ENCODE data around the gene C1QTNF8. TPM values are rescaled to one million over a fixed set of nuclear protein-coding genes. Genes with fewer than 3 reads are reported as not detected.

The C1QTNF8 gene
- total and polyA plus RNA-seq, 2 of the 13 experiments (the other 11 are each of a cell fraction or from before 2014, with no cell fraction given) = 0.09 TPM; not detected in 1

DNA sequence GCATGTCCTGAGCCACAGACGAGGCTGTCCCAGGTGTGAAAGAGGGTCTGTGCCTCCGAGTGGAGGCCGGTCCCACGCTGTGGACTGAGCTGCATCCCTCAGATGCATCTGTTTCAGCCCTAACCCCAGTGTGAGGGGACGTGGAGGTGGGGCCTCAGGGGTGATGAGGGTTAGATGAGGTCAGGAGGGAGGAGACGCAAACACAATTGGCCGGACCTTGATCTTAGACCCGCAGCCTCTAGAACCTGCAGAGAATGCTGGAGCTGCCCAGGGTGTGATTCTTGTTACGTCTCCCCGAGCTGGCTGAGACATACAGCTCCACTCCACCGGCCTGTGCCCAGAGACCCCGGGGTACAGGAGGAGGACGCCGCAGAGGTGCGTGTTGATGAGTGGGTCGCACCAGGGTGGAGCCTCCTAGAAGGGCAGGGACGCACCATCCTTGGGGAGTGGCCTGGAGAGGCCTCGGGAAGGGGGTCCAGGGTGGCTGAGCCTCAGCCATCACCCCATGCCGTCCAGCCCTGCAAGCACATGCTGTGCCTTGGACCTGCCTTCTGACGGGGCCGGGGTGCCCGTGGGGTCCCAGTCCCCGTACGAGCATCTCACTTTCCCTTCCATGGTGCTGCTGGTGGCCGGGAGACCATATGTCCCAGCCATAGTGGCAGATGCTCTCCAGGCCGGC, 16.6 kb upstream of the C1QTNF8 start (continued):
- peak; percentile 39; the same call in 1 of the 2 replicates for TF ChIP-seq HDAC2 (CRISPR knock-in tag; IDR thresholded peaks at IDR 0.05)
- TF ChIP-seq, protein P1, sequence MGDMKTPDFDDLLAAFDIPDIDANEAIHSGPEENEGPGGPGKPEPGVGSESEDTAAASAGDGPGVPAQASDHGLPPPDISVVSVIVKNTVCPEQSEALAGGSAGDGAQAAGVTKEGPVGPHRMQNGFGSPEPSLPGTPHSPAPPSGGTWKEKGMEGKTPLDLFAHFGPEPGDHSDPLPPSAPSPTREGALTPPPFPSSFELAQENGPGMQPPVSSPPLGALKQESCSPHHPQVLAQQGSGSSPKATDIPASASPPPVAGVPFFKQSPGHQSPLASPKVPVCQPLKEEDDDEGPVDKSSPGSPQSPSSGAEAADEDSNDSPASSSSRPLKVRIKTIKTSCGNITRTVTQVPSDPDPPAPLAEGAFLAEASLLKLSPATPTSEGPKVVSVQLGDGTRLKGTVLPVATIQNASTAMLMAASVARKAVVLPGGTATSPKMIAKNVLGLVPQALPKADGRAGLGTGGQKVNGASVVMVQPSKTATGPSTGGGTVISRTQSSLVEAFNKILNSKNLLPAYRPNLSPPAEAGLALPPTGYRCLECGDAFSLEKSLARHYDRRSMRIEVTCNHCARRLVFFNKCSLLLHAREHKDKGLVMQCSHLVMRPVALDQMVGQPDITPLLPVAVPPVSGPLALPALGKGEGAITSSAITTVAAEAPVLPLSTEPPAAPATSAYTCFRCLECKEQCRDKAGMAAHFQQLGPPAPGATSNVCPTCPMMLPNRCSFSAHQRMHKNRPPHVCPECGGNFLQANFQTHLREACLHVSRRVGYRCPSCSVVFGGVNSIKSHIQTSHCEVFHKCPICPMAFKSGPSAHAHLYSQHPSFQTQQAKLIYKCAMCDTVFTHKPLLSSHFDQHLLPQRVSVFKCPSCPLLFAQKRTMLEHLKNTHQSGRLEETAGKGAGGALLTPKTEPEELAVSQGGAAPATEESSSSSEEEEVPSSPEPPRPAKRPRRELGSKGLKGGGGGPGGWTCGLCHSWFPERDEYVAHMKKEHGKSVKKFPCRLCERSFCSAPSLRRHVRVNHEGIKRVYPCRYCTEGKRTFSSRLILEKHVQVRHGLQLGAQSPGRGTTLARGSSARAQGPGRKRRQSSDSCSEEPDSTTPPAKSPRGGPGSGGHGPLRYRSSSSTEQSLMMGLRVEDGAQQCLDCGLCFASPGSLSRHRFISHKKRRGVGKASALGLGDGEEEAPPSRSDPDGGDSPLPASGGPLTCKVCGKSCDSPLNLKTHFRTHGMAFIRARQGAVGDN (CRISPR knock-in tag; IDR thresholded peaks at IDR 0.05) = peak; percentile 18
- no peak for TF ChIP-seq ZSCAN21 (CRISPR knock-in tag; IDR thresholded peaks at IDR 0.05; ENCODE audit: borderline replicate concordance)
- TF ChIP-seq, protein P2, sequence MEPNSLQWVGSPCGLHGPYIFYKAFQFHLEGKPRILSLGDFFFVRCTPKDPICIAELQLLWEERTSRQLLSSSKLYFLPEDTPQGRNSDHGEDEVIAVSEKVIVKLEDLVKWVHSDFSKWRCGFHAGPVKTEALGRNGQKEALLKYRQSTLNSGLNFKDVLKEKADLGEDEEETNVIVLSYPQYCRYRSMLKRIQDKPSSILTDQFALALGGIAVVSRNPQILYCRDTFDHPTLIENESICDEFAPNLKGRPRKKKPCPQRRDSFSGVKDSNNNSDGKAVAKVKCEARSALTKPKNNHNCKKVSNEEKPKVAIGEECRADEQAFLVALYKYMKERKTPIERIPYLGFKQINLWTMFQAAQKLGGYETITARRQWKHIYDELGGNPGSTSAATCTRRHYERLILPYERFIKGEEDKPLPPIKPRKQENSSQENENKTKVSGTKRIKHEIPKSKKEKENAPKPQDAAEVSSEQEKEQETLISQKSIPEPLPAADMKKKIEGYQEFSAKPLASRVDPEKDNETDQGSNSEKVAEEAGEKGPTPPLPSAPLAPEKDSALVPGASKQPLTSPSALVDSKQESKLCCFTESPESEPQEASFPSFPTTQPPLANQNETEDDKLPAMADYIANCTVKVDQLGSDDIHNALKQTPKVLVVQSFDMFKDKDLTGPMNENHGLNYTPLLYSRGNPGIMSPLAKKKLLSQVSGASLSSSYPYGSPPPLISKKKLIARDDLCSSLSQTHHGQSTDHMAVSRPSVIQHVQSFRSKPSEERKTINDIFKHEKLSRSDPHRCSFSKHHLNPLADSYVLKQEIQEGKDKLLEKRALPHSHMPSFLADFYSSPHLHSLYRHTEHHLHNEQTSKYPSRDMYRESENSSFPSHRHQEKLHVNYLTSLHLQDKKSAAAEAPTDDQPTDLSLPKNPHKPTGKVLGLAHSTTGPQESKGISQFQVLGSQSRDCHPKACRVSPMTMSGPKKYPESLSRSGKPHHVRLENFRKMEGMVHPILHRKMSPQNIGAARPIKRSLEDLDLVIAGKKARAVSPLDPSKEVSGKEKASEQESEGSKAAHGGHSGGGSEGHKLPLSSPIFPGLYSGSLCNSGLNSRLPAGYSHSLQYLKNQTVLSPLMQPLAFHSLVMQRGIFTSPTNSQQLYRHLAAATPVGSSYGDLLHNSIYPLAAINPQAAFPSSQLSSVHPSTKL (CRISPR knock-in tag; IDR thresholded peaks at IDR 0.05) = 0 out of 2 replicates have a peak, but pooled peaks have one; percentile 11
- no peak for TF ChIP-seq DMAP1 (CRISPR knock-in tag; IDR thresholded peaks at IDR 0.05)
- TF ChIP-seq, protein P3, sequence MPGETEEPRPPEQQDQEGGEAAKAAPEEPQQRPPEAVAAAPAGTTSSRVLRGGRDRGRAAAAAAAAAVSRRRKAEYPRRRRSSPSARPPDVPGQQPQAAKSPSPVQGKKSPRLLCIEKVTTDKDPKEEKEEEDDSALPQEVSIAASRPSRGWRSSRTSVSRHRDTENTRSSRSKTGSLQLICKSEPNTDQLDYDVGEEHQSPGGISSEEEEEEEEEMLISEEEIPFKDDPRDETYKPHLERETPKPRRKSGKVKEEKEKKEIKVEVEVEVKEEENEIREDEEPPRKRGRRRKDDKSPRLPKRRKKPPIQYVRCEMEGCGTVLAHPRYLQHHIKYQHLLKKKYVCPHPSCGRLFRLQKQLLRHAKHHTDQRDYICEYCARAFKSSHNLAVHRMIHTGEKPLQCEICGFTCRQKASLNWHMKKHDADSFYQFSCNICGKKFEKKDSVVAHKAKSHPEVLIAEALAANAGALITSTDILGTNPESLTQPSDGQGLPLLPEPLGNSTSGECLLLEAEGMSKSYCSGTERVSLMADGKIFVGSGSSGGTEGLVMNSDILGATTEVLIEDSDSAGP (CRISPR knock-in tag; IDR thresholded peaks at IDR 0.05; ENCODE audit: borderline replicate concordance) = peak; percentile 24; the same call in 1 of the 2 replicates
- no peak for TF ChIP-seq AGO2 (optimal IDR thresholded peaks at IDR 0.05; ENCODE audit: low read depth, low read length)
- TF ChIP-seq RBAK (CRISPR knock-in tag; IDR thresholded peaks at IDR 0.05) = peak; percentile 98
- no peak for TF ChIP-seq XBP1 (CRISPR knock-in tag; IDR thresholded peaks at IDR 0.05)
- TF ChIP-seq, protein P4, sequence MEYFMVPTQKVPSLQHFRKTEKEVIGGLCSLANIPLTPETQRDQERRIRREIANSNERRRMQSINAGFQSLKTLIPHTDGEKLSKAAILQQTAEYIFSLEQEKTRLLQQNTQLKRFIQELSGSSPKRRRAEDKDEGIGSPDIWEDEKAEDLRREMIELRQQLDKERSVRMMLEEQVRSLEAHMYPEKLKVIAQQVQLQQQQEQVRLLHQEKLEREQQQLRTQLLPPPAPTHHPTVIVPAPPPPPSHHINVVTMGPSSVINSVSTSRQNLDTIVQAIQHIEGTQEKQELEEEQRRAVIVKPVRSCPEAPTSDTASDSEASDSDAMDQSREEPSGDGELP (IDR thresholded peaks at IDR 0.05; ENCODE audit: borderline replicate concordance, low read depth) = no peak
- no peak for TF ChIP-seq SUZ12 (IDR thresholded peaks at IDR 0.05; ENCODE audit: low read depth, low read length)
- TF ChIP-seq, protein P5, sequence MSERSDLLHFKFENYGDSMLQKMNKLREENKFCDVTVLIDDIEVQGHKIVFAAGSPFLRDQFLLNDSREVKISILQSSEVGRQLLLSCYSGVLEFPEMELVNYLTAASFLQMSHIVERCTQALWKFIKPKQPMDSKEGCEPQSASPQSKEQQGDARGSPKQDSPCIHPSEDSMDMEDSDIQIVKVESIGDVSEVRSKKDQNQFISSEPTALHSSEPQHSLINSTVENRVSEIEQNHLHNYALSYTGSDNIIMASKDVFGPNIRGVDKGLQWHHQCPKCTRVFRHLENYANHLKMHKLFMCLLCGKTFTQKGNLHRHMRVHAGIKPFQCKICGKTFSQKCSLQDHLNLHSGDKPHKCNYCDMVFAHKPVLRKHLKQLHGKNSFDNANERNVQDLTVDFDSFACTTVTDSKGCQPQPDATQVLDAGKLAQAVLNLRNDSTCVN (CRISPR knock-in tag; IDR thresholded peaks at IDR 0.05; ENCODE audit: borderline replicate concordance) = peak; percentile 71; the same call in 1 of the 2 replicates
- no peak for TF ChIP-seq ZNF589 (CRISPR knock-in tag; conservative IDR thresholded peaks at IDR 0.05)
- TF ChIP-seq ZNF446 (CRISPR knock-in tag; IDR thresholded peaks at IDR 0.05) = no peak
